ENCODE results near the gene RAB25.
"Not testable (repeated sequence)": the region's sequence is repeated elsewhere in the genome, so short reads cannot be mapped to it uniquely, and the experiment has no call there.

DNA sequence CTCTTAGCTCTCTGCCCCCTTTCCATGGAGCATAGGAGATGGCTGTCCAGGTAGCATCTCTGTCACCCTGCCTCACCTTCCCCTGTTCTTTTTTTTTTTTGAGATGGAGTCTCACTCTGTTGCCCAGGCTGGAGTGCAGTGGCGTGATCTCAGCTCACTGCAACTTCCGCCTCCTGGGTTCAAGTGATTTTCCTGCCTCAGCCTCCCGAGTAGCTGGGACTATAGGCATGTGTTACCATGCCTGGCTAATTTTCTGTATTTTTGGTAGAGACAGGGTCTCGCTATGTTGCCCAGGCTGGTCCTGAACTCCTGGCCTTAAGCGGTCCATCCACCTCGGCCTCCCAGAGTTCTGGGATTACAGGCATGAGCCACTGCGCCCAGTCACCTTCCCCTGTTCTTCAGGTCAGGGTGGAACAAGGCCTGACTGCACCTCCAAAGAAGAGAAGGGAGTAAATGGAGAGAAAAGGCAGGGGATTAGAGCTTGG lies 10.4 kb downstream of the RAB25 start:
- TF ChIP-seq, protein P1, sequence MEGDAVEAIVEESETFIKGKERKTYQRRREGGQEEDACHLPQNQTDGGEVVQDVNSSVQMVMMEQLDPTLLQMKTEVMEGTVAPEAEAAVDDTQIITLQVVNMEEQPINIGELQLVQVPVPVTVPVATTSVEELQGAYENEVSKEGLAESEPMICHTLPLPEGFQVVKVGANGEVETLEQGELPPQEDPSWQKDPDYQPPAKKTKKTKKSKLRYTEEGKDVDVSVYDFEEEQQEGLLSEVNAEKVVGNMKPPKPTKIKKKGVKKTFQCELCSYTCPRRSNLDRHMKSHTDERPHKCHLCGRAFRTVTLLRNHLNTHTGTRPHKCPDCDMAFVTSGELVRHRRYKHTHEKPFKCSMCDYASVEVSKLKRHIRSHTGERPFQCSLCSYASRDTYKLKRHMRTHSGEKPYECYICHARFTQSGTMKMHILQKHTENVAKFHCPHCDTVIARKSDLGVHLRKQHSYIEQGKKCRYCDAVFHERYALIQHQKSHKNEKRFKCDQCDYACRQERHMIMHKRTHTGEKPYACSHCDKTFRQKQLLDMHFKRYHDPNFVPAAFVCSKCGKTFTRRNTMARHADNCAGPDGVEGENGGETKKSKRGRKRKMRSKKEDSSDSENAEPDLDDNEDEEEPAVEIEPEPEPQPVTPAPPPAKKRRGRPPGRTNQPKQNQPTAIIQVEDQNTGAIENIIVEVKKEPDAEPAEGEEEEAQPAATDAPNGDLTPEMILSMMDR (conservative IDR thresholded peaks at IDR 0.05; ENCODE audit: low read depth, low read length) = not testable (repeated sequence)
- TF ChIP-seq EZH2 (IDR thresholded peaks at IDR 0.05; ENCODE audit: low read length, unreplicated experiment) = not testable (repeated sequence)

Data from PC-3 (cell line).